ENCODE data around the gene GOLPH3.

DNA sequence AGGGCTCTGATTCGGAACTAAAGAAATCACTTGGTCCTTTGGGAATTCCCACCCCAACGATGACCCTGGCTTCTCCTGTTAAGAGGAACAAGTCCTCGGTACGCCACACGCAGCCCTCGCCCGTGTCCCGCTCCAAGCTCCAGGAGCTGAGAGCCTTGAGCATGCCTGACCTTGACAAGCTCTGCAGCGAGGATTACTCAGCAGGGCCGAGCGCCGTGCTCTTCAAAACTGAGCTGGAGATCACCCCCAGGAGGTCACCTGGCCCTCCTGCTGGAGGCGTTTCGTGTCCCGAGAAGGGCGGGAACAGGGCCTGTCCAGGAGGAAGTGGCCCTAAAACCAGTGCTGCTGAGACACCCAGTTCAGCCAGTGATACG lies 83.4 kb downstream of the GOLPH3 start:
- TF ChIP-seq POLR2A (IDR thresholded peaks at IDR 0.05; ENCODE audit: low read depth, low read length), result no peak
- TF ChIP-seq POLR2AphosphoS5 (IDR thresholded peaks at IDR 0.05; ENCODE audit: low read depth, low read length), result no peak
- no peak for TF ChIP-seq TAF1 (IDR thresholded peaks at IDR 0.05; ENCODE audit: borderline replicate concordance, low read depth, low read length)
